ENCODE results near the gene NRF1. TPM values are rescaled to one million over a fixed set of nuclear protein-coding genes. Genes with fewer than 3 reads are reported as not detected.
"Not testable (repeated sequence)": the region's sequence is repeated elsewhere in the genome, so short reads cannot be mapped to it uniquely, and the experiment has no call there.

Gene NRF1
- total and polyA plus RNA-seq, 4 experiments from 2014 or later = 22.8 to 40.0 (median 30.8) TPM

GRCh38 chr7:129790136-129790535 lies 178.6 kb downstream of the NRF1 start:
- Histone ChIP-seq H3K4me1 (ENCODE audit: insufficient read depth, low read length) (peaks cover 11% of the 10 kb centered on the region), H3K36me3 (ENCODE audit: insufficient read depth, low read length) (no peaks in the 10 kb centered on the region), H3K27me3 (ENCODE audit: insufficient read depth, low read length) (peaks cover 16% of the 10 kb centered on the region), H3K4me3 (ENCODE audit: low read length in 2 of 2) (no peak overlapping the region), H3K27ac (ENCODE audit: low read depth, low read length) (no peak overlapping the region), H3K9me3 (ENCODE audit: control insufficient read depth in 1 of 2, low read length in 2 of 2) (no peaks in the 10 kb centered on the region)
- Mint-ChIP-seq H3K4me3 (no peak overlapping the region), H3K36me3 (no peaks in the 10 kb centered on the region), H3K27me3 (peaks cover 24 to 30% of the 10 kb centered on the region in 2 donors), H3K27ac (no peak overlapping the region), H3K4me1 (peaks cover 8 to 12% (median 10%) of the 10 kb centered on the region in 4 donors), H3K9me3 (no peaks in the 10 kb centered on the region)
- intact Hi-C loops (cut with micrococcal nuclease) = no loop called here
- DNase-seq = no peak
- POLR2A ChIA-PET (ENCODE audit: partially characterized antibody) = no interaction called here
- CTCF ChIA-PET (ENCODE audit: partially characterized antibody) = interaction anchor here (0.6 kb wide), 1 partner anchor 41 kb away, joined by 5 read pairs; no protein-coding TSS in a partner anchor

GRCh38 chr7:129792721-129793120 lies 181.2 kb downstream of the NRF1 start:
- no peaks in the 10 kb centered on the region for H3K27me3 ChIP-seq (ENCODE audit: insufficient read depth, low read length)
- Mint-ChIP-seq H3K4me3 (no peak overlapping the region), H3K27ac (no peak overlapping the region), H3K9me3 (no peaks in the 10 kb centered on the region), H3K27me3 (peaks cover 7 to 8% of the 10 kb centered on the region in 2 donors), H3K4me1 (no peaks in the 10 kb centered on the region), H3K36me3 (no peaks in the 10 kb centered on the region)
- no peaks in the 10 kb centered on the region for H3K9me3 ChIP-seq (ENCODE audit: control insufficient read depth in 1 of 2, low read length in 2 of 2)
- intact Hi-C loops (cut with micrococcal nuclease) = no loop called here
- no peak overlapping the region for H3K27ac ChIP-seq (ENCODE audit: low read depth, low read length)
- no peaks in the 10 kb centered on the region for H3K4me1 ChIP-seq (ENCODE audit: insufficient read depth, low read length)
- DNase-seq = no peak
- POLR2A ChIA-PET (ENCODE audit: partially characterized antibody) = no interaction called here
- CTCF ChIA-PET (ENCODE audit: partially characterized antibody) = interaction anchor here (1.4 kb wide), 1 partner anchor 35 kb away, joined by 3 read pairs; no protein-coding TSS in a partner anchor
- no peaks in the 10 kb centered on the region for H3K36me3 ChIP-seq (ENCODE audit: insufficient read depth, low read length)
- H3K4me3 ChIP-seq (ENCODE audit: low read length in 2 of 2) = no peak overlapping the region

- ChIA-PET POLR2A (ENCODE audit: partially characterized antibody) (interaction anchor here (0.8 kb wide), 1 partner anchor 13 kb away, joined by 3 read pairs; no protein-coding TSS in a partner anchor), CTCF (ENCODE audit: partially characterized antibody) (no interaction called here)
- no peaks in the 10 kb centered on the region for H3K9me3 Mint-ChIP-seq
- no peak overlapping the region for H3K4me3 ChIP-seq (ENCODE audit: low read length in 2 of 2)
- H3K36me3 ChIP-seq (ENCODE audit: insufficient read depth, low read length) = no peaks in the 10 kb centered on the region
- no peak overlapping the region for H3K4me3 Mint-ChIP-seq
- H3K27me3 Mint-ChIP-seq = peaks cover 6 to 7% of the 10 kb centered on the region in 2 donors
- H3K9me3 ChIP-seq (ENCODE audit: control insufficient read depth in 1 of 2, low read length in 2 of 2) = no peaks in the 10 kb centered on the region
- H3K4me1 ChIP-seq (ENCODE audit: insufficient read depth, low read length) = no peaks in the 10 kb centered on the region
- peak overlapping the region in 1 of 7 donors; percentile 7 for H3K27ac Mint-ChIP-seq
- DNase-seq = no peak
- H3K36me3 Mint-ChIP-seq = no peaks in the 10 kb centered on the region
- H3K27me3 ChIP-seq (ENCODE audit: insufficient read depth, low read length) = no peaks in the 10 kb centered on the region
- H3K4me1 Mint-ChIP-seq = no peaks in the 10 kb centered on the region
- H3K27ac ChIP-seq (ENCODE audit: low read depth, low read length) = no peak overlapping the region
- intact Hi-C loops (cut with micrococcal nuclease) = no loop called here
Observed at GRCh38 chr7:129793506-129794310, 182.2 kb downstream of the NRF1 start.

- H3K4me3 ChIP-seq (ENCODE audit: low read length in 2 of 2); intact Hi-C loops (cut with micrococcal nuclease); H3K9me3 Mint-ChIP-seq; CTCF ChIA-PET (ENCODE audit: partially characterized antibody); H3K36me3 ChIP-seq (ENCODE audit: insufficient read depth, low read length); DNase-seq; H3K36me3 Mint-ChIP-seq; H3K27me3 ChIP-seq (ENCODE audit: insufficient read depth, low read length); H3K4me1 ChIP-seq (ENCODE audit: insufficient read depth, low read length); H3K4me3 Mint-ChIP-seq; H3K27me3 Mint-ChIP-seq; H3K27ac ChIP-seq (ENCODE audit: low read depth, low read length); H3K9me3 ChIP-seq (ENCODE audit: control insufficient read depth in 1 of 2, low read length in 2 of 2); H3K4me1 Mint-ChIP-seq: not testable (repeated sequence)
- POLR2A ChIA-PET (ENCODE audit: partially characterized antibody) = interaction anchor here (0.8 kb wide), 1 partner anchor 12 kb away, joined by 3 read pairs; no protein-coding TSS in a partner anchor
- H3K27ac Mint-ChIP-seq = peak overlapping the region in 1 of 7 donors; percentile 41
Observed at GRCh38 chr7:129794461-129794860, 182.9 kb downstream of the NRF1 start.

- intact Hi-C loops (cut with micrococcal nuclease) = no loop called here
- no peak overlapping the region for H3K4me3 ChIP-seq (ENCODE audit: low read length in 2 of 2)
- no peaks in the 10 kb centered on the region for H3K36me3 ChIP-seq (ENCODE audit: insufficient read depth, low read length)
- no peak for DNase-seq
- no peak overlapping the region for H3K27ac Mint-ChIP-seq
- no peaks in the 10 kb centered on the region for H3K4me1 ChIP-seq (ENCODE audit: insufficient read depth, low read length)
- no peak overlapping the region for H3K4me3 Mint-ChIP-seq
- ChIA-PET CTCF (ENCODE audit: partially characterized antibody) (interaction anchor here (1.1 kb wide), 1 partner anchor 33 kb away, joined by 3 read pairs; no protein-coding TSS in a partner anchor), POLR2A (ENCODE audit: partially characterized antibody) (no interaction called here)
- no peak overlapping the region for H3K27ac ChIP-seq (ENCODE audit: low read depth, low read length)
- no peaks in the 10 kb centered on the region for H3K27me3 ChIP-seq (ENCODE audit: insufficient read depth, low read length)
- no peaks in the 10 kb centered on the region for H3K36me3 Mint-ChIP-seq
- H3K9me3 ChIP-seq (ENCODE audit: control insufficient read depth in 1 of 2, low read length in 2 of 2) = no peaks in the 10 kb centered on the region
- H3K9me3 Mint-ChIP-seq = no peaks in the 10 kb centered on the region
- H3K27me3 Mint-ChIP-seq = peaks cover 3 to 5% of the 10 kb centered on the region in 2 donors
- H3K4me1 Mint-ChIP-seq = no peaks in the 10 kb centered on the region
Observed at GRCh38 chr7:129796186-129796775, 184.8 kb downstream of the NRF1 start.

- no peaks in the 10 kb centered on the region for H3K27me3 ChIP-seq (ENCODE audit: insufficient read depth, low read length)
- no peak overlapping the region for H3K4me3 ChIP-seq (ENCODE audit: low read length in 2 of 2)
- Mint-ChIP-seq H3K4me3 (no peak overlapping the region), H3K27ac (no peak overlapping the region), H3K27me3 (peaks cover 0 to 5% of the 10 kb centered on the region in 2 donors), H3K9me3 (no peaks in the 10 kb centered on the region), H3K4me1 (no peaks in the 10 kb centered on the region), H3K36me3 (no peaks in the 10 kb centered on the region)
- intact Hi-C loops (cut with micrococcal nuclease) = no loop called here
- H3K36me3 ChIP-seq (ENCODE audit: insufficient read depth, low read length) = no peaks in the 10 kb centered on the region
- ChIA-PET POLR2A (ENCODE audit: partially characterized antibody) (no interaction called here), CTCF (ENCODE audit: partially characterized antibody) (no interaction called here)
- H3K9me3 ChIP-seq (ENCODE audit: control insufficient read depth in 1 of 2, low read length in 2 of 2) = no peaks in the 10 kb centered on the region
- H3K4me1 ChIP-seq (ENCODE audit: insufficient read depth, low read length) = no peaks in the 10 kb centered on the region
- H3K27ac ChIP-seq (ENCODE audit: low read depth, low read length) = no peak overlapping the region
- DNase-seq = no peak
Observed at GRCh38 chr7:129797214-129797789, 185.8 kb downstream of the NRF1 start.

GRCh38 chr7:129798616-129799349 lies 187.3 kb downstream of the NRF1 start:
- Histone ChIP-seq H3K27ac (ENCODE audit: low read depth, low read length) (no peak overlapping the region), H3K36me3 (ENCODE audit: insufficient read depth, low read length) (no peaks in the 10 kb centered on the region), H3K4me3 (ENCODE audit: low read length in 2 of 2) (no peak overlapping the region), H3K4me1 (ENCODE audit: insufficient read depth, low read length) (no peaks in the 10 kb centered on the region), H3K27me3 (ENCODE audit: insufficient read depth, low read length) (no peaks in the 10 kb centered on the region), H3K9me3 (ENCODE audit: control insufficient read depth in 1 of 2, low read length in 2 of 2) (no peaks in the 10 kb centered on the region)
- peaks cover 0 to 5% of the 10 kb centered on the region in 2 donors for H3K27me3 Mint-ChIP-seq
- H3K4me3 Mint-ChIP-seq = no peak overlapping the region
- no peak for DNase-seq
- POLR2A ChIA-PET (ENCODE audit: partially characterized antibody) = no interaction called here
- no peaks in the 10 kb centered on the region for H3K9me3 Mint-ChIP-seq
- no peak overlapping the region for H3K27ac Mint-ChIP-seq
- intact Hi-C loops (cut with micrococcal nuclease) = no loop called here
- no peaks in the 10 kb centered on the region for H3K36me3 Mint-ChIP-seq
- no peaks in the 10 kb centered on the region for H3K4me1 Mint-ChIP-seq
- CTCF ChIA-PET (ENCODE audit: partially characterized antibody) = no interaction called here
